Measurements from ENCODE around the gene GMDS.

Gene GMDS

DNA sequence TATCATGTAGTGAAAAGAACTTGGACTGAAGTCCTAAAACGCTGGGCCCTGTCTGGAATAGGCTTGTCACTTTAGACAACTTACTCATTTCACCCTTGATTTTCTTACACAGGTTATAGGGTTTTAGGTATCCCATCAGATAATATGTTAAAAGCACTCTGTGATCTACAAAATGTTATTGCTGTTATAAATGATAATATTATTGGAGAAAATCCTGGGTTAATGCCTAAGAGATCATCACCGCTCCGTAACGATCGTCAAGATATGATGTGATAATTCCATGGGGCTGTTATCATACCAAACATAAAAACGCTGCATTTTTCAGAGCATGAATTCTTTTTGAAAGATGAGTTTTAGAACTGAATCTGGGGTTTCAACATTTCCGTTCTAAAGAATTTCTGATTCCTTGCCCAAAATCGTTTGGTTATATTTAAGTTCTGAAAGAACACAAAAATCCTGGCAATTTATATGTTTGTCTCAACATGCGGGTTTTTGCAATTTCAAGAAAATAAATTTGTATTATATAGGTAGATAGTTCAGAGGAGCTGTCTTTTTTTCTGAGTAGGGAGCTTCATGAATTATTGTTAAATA lies 480.9 kb downstream of the GMDS start:
- in situ Hi-C loops (cut with MboI; ENCODE audit: low sequenced_read_pairs, unreplicated experiment): no loop called here
- DNase-seq (ENCODE audit: low spot score): no peak
- TF ChIP-seq CTCF (IDR thresholded peaks at IDR 0.05; ENCODE audit: borderline replicate concordance, control extremely low read depth, extremely low read depth, insufficient read depth, missing control alignments): no peak

DNA sequence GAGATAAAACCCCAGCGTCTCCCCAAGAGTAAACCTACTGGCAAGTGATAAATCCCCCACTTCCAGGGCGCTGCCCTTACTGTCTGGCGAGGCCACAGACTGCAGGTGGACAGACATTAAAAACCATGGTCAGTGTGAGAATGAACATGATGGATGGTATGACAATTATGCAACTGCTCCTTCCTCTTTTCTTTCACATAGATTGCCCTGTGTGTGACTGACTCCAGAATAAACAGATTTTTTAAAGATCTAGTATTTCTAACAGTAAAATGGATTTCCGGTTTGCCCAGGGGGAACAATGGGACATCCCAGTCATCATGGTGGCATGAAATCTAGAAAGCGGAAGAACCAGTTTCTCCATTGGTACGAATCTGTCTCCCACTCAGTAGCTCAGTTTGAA lies 482.0 kb downstream of the GMDS start:
- DNase-seq (ENCODE audit: low spot score): no peak
- in situ Hi-C loops (cut with MboI; ENCODE audit: low sequenced_read_pairs, unreplicated experiment): no loop called here
- TF ChIP-seq CTCF (IDR thresholded peaks at IDR 0.05; ENCODE audit: borderline replicate concordance, control extremely low read depth, extremely low read depth, insufficient read depth, missing control alignments): no peak

GRCh38 chr6:1762203-1762602 lies 483.2 kb downstream of the GMDS start:
- TF ChIP-seq CTCF (IDR thresholded peaks at IDR 0.05; ENCODE audit: borderline replicate concordance, control extremely low read depth, extremely low read depth, insufficient read depth, missing control alignments): no peak
- DNase-seq (ENCODE audit: low spot score): no peak
- in situ Hi-C loops (cut with MboI; ENCODE audit: low sequenced_read_pairs, unreplicated experiment): no loop called here

- no peak for DNase-seq (ENCODE audit: low spot score)
- TF ChIP-seq CTCF (IDR thresholded peaks at IDR 0.05; ENCODE audit: borderline replicate concordance, control extremely low read depth, extremely low read depth, insufficient read depth, missing control alignments): no peak
- in situ Hi-C loops (cut with MboI; ENCODE audit: low sequenced_read_pairs, unreplicated experiment): no loop called here
Observed at GRCh38 chr6:1761477-1761877, 483.9 kb downstream of the GMDS start.

- no peak for DNase-seq (ENCODE audit: low spot score)
- in situ Hi-C loops (cut with MboI; ENCODE audit: low sequenced_read_pairs, unreplicated experiment): no loop called here
Observed at GRCh38 chr6:1760876-1761275, 484.5 kb downstream of the GMDS start.

GRCh38 chr6:1759870-1760269 lies 485.5 kb downstream of the GMDS start:
- TF ChIP-seq CTCF (IDR thresholded peaks at IDR 0.05; ENCODE audit: borderline replicate concordance, control extremely low read depth, extremely low read depth, insufficient read depth, missing control alignments): no peak
- in situ Hi-C loops (cut with MboI; ENCODE audit: low sequenced_read_pairs, unreplicated experiment): no loop called here
- no peak for DNase-seq (ENCODE audit: low spot score)

More at GRCh38 chr6:1760876-1761275, 484.5 kb downstream of the GMDS start:
- TF ChIP-seq CTCF (IDR thresholded peaks at IDR 0.05; ENCODE audit: borderline replicate concordance, control extremely low read depth, extremely low read depth, insufficient read depth, missing control alignments): no peak

Measured in GM13976 (cell line).